Measurements from ENCODE around the gene FBXO48. TPM values are rescaled to one million over a fixed set of nuclear protein-coding genes. Genes with fewer than 3 reads are reported as not detected.

Gene FBXO48
- total RNA-seq, 1 experiment from 2014 or later: 0.74 TPM

GRCh38 chr2:68431316-68431972 lies 35.6 kb downstream of the FBXO48 start:
- BruUV-seq (replicated peaks): no TSS peak
- TF ChIP-seq SIN3A (IDR thresholded peaks at IDR 0.05; ENCODE audit: borderline replicate concordance, insufficient read depth, low read depth, low read length): no peak
- TF ChIP-seq, protein P1, sequence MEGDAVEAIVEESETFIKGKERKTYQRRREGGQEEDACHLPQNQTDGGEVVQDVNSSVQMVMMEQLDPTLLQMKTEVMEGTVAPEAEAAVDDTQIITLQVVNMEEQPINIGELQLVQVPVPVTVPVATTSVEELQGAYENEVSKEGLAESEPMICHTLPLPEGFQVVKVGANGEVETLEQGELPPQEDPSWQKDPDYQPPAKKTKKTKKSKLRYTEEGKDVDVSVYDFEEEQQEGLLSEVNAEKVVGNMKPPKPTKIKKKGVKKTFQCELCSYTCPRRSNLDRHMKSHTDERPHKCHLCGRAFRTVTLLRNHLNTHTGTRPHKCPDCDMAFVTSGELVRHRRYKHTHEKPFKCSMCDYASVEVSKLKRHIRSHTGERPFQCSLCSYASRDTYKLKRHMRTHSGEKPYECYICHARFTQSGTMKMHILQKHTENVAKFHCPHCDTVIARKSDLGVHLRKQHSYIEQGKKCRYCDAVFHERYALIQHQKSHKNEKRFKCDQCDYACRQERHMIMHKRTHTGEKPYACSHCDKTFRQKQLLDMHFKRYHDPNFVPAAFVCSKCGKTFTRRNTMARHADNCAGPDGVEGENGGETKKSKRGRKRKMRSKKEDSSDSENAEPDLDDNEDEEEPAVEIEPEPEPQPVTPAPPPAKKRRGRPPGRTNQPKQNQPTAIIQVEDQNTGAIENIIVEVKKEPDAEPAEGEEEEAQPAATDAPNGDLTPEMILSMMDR (IDR thresholded peaks at IDR 0.05): no peak
- TF ChIP-seq TCF7L2 (IDR thresholded peaks at IDR 0.05; ENCODE audit: low read depth, low read length): no peak
- TF ChIP-seq, protein P2, sequence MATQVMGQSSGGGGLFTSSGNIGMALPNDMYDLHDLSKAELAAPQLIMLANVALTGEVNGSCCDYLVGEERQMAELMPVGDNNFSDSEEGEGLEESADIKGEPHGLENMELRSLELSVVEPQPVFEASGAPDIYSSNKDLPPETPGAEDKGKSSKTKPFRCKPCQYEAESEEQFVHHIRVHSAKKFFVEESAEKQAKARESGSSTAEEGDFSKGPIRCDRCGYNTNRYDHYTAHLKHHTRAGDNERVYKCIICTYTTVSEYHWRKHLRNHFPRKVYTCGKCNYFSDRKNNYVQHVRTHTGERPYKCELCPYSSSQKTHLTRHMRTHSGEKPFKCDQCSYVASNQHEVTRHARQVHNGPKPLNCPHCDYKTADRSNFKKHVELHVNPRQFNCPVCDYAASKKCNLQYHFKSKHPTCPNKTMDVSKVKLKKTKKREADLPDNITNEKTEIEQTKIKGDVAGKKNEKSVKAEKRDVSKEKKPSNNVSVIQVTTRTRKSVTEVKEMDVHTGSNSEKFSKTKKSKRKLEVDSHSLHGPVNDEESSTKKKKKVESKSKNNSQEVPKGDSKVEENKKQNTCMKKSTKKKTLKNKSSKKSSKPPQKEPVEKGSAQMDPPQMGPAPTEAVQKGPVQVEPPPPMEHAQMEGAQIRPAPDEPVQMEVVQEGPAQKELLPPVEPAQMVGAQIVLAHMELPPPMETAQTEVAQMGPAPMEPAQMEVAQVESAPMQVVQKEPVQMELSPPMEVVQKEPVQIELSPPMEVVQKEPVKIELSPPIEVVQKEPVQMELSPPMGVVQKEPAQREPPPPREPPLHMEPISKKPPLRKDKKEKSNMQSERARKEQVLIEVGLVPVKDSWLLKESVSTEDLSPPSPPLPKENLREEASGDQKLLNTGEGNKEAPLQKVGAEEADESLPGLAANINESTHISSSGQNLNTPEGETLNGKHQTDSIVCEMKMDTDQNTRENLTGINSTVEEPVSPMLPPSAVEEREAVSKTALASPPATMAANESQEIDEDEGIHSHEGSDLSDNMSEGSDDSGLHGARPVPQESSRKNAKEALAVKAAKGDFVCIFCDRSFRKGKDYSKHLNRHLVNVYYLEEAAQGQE (IDR thresholded peaks at IDR 0.05; ENCODE audit: insufficient read depth in 1 of 2, low read depth in 2 of 2, low read length in 1 of 2): no peak
- no peak for TF ChIP-seq POLR2AphosphoS5 (IDR thresholded peaks at IDR 0.05; ENCODE audit: low read depth, low read length)
- POLR2A ChIA-PET: no interaction called here
- ATAC-seq (no peak), DNase-seq (ENCODE audit: low read depth, low spot score) (no peak)
- intact Hi-C loops (cut with micrococcal nuclease; ENCODE audit: unreplicated experiment) (no loop called here), in situ Hi-C loops (cut with HindIII; ENCODE audit: low pct_unique_long_range_greater_than_20kb, low sequenced_read_pairs) (no loop called here)
- Histone ChIP-seq H3K27ac (ENCODE audit: low read length) (no peak overlapping the region), H3K9me3 (ENCODE audit: control insufficient read depth, insufficient read depth, low read depth, low read length) (no peaks in the 10 kb centered on the region), H3K27me3 (ENCODE audit: control insufficient read depth, insufficient read depth, low read length) (no peaks in the 10 kb centered on the region; the same call in 1 of the 2 replicates), H3K36me3 (ENCODE audit: control insufficient read depth, insufficient read depth, low read length) (no peaks in the 10 kb centered on the region), H3K4me3 (ENCODE audit: low read depth in 2 of 2, low read length in 2 of 2) (no peak overlapping the region), H3K4me1 (ENCODE audit: control insufficient read depth, insufficient read depth, low read length) (no peaks in the 10 kb centered on the region)
- CTCF ChIA-PET: interaction anchor here (0.6 kb wide), 1 partner anchor 13 kb away, joined by 3 read pairs; no protein-coding TSS in a partner anchor

GRCh38 chr2:68429311-68429826 lies 37.7 kb downstream of the FBXO48 start:
- BruUV-seq (replicated peaks): no TSS peak
- in situ Hi-C loops (cut with HindIII; ENCODE audit: low pct_unique_long_range_greater_than_20kb, low sequenced_read_pairs): no loop called here

More at GRCh38 chr2:68429311-68429826, 37.7 kb downstream of the FBXO48 start:
- Histone ChIP-seq H3K4me3 (ENCODE audit: low read depth in 2 of 2, low read length in 2 of 2) (no peak overlapping the region), H3K9me3 (ENCODE audit: control insufficient read depth, insufficient read depth, low read depth, low read length) (no peaks in the 10 kb centered on the region), H3K27ac (ENCODE audit: low read length) (no peak overlapping the region), H3K36me3 (ENCODE audit: control insufficient read depth, insufficient read depth, low read length) (no peaks in the 10 kb centered on the region), H3K4me1 (ENCODE audit: control insufficient read depth, insufficient read depth, low read length) (no peaks in the 10 kb centered on the region), H3K27me3 (ENCODE audit: control insufficient read depth, insufficient read depth, low read length) (no peaks in the 10 kb centered on the region; the same call in 1 of the 2 replicates)
- ATAC-seq (no peak), DNase-seq (ENCODE audit: low read depth, low spot score) (no peak)
- ChIA-PET CTCF (no interaction called here), POLR2A (no interaction called here)
- intact Hi-C loops (cut with micrococcal nuclease; ENCODE audit: unreplicated experiment): no loop called here
- TF ChIP-seq, protein P1 (IDR thresholded peaks at IDR 0.05): no peak
- TF ChIP-seq SIN3A (IDR thresholded peaks at IDR 0.05; ENCODE audit: borderline replicate concordance, insufficient read depth, low read depth, low read length) (no peak), TCF7L2 (IDR thresholded peaks at IDR 0.05; ENCODE audit: low read depth, low read length) (no peak), POLR2AphosphoS5 (IDR thresholded peaks at IDR 0.05; ENCODE audit: low read depth, low read length) (no peak)
- TF ChIP-seq, protein P2 (IDR thresholded peaks at IDR 0.05; ENCODE audit: insufficient read depth in 1 of 2, low read depth in 2 of 2, low read length in 1 of 2): no peak

Measured in Panc1 (cell line).